ENCODE measurements around the gene FAXDC2.
"Not testable (repeated sequence)": the region's sequence is repeated elsewhere in the genome, so short reads cannot be mapped to it uniquely, and the experiment has no call there.

GRCh38 chr5:154832804-154833203, 17.6 kb downstream of the FAXDC2 start:
- TF ChIP-seq CTCF (IDR thresholded peaks at IDR 0.05); POLR2AphosphoS5 (IDR thresholded peaks at IDR 0.05; ENCODE audit: low read depth, low read length); REST (IDR thresholded peaks at IDR 0.05; ENCODE audit: insufficient read depth in 1 of 2, low read depth in 2 of 2, low read length in 1 of 2): not testable (repeated sequence)
